Left lung (tissue), 10 donors: Measurements from ENCODE around the gene NEGR1. TPM values are rescaled to one million over a fixed set of nuclear protein-coding genes. Genes with fewer than 3 reads are reported as not detected.

ENCODE experiments used
- ATAC-seq: fragments of 200-7000 bp; cut with Tn5 transposase; one replicate; pipeline ENCODE4 v1.9.1; 2020; ENCODE audit warnings: moderate library complexity
- DNase-seq, 4 donors: peaks; one replicate each; pipeline ENCODE4 v3.0.0-alpha.2; 2013 to 2020
- H3K27ac ChIP-seq, 2 donors: fragments of 200-600 bp; sonication (generic) in 1 of 2; one replicate each; pipeline versions ENCODE4 v1.5.0 to v1.8.0; 2020 to 2021
- H3K27me3 ChIP-seq, 2 donors: fragments of 200-600 bp; sonication (generic) in 1 of 2; one replicate each; pipeline versions ENCODE4 v1.5.0 to v1.8.0; 2020 to 2021
- H3K36me3 ChIP-seq, 2 donors: fragments of 200-600 bp; sonication (generic) in 1 of 2; one replicate each; pipeline versions ENCODE4 v1.5.0 to v1.8.0; 2020 to 2021
- H3K4me1 ChIP-seq, 2 donors: fragments of 200-600 bp; one replicate each; pipeline ENCODE4 v1.8.0; 2021
- H3K4me3 ChIP-seq, 2 donors: fragments of 200-600 bp; sonication (generic) in 1 of 2; one replicate each; pipeline versions ENCODE4 v1.5.0 to v1.8.0; 2020 to 2021; ENCODE audit warnings: mild to moderate bottlenecking in 1 of 2
- H3K9me3 ChIP-seq, 2 donors: fragments of 200-600 bp; sonication (generic) in 1 of 2; one replicate each; pipeline versions ENCODE4 v1.5.0 to v1.8.0; 2020 to 2021
- CTCF ChIP-seq, 2 donors: fragments of 200-600 bp; sonication (generic) in 1 of 2; IDR thresholded peaks; one replicate each; pipeline versions ENCODE4 v1.5.0 to v1.8.0; 2021; ENCODE audit warnings: antibody characterized with exemption in 2 of 2
- intact Hi-C, 2 donors: fragments of 100-400 bp; cut with DNase I; formaldehyde crosslinking; loops; one replicate each; pipeline versions ENCODE4 v1.11.2 to v1.14.2; 2022
- polyA plus RNA-seq, 6 donors: library from polyadenylated mRNA; unstranded; fragments of 120-200 nt; gene quantifications; one replicate each; pipeline ENCODE4 v1.2.1, GENCODE V29; 2013; ENCODE audit not compliant: insufficient read length in 6 of 6
- total RNA-seq, 2 donors: library from RNA; stranded (reverse); fragmentation: NEBNext Ultra II Directional; extraction: Animal tissue kit (Norgen Biotek cat#: 25700); gene quantifications; one replicate each; pipeline ENCODE4 v1.2.1, GENCODE V29; 2021
- donor health status: DM: no; HTN: yes; CAD: no.
- donor health status: DM: no; HTN: no; CAD: no.

The NEGR1 gene
- total and polyA plus RNA-seq, 8 donors = 2.4 to 5.7 (median 3.5) TPM

GRCh38 chr1:71698186-71698585, 584.2 kb downstream of the NEGR1 start:
- Histone ChIP-seq H3K27me3 (no peaks in the 10 kb centered on the region), H3K9me3 (peaks cover 0 to 3% of the 10 kb centered on the region in 2 donors), H3K4me3 (no peak overlapping the region), H3K27ac (no peak overlapping the region), H3K4me1 (no peaks in the 10 kb centered on the region), H3K36me3 (no peaks in the 10 kb centered on the region)
- no peak for ATAC-seq
- intact Hi-C loops = no loop called here
- TF ChIP-seq CTCF (IDR thresholded peaks at IDR 0.05) = no peak
- no peak for DNase-seq

- intact Hi-C loops = no loop called here
- no peaks in the 10 kb centered on the region for H3K9me3 ChIP-seq
- H3K4me1 ChIP-seq = no peaks in the 10 kb centered on the region
- no peak overlapping the region for H3K27ac ChIP-seq
- no peak for TF ChIP-seq CTCF (IDR thresholded peaks at IDR 0.05)
- H3K4me3 ChIP-seq = no peak overlapping the region
- DNase-seq (no peak), ATAC-seq (no peak)
- no peaks in the 10 kb centered on the region for H3K36me3 ChIP-seq
- no peaks in the 10 kb centered on the region for H3K27me3 ChIP-seq
Observed at GRCh38 chr1:71695821-71696220, 586.5 kb downstream of the NEGR1 start.

- no peak for DNase-seq
- H3K27ac ChIP-seq = no peak overlapping the region
- H3K36me3 ChIP-seq = no peaks in the 10 kb centered on the region
- H3K9me3 ChIP-seq = no peaks in the 10 kb centered on the region
- H3K4me1 ChIP-seq = no peaks in the 10 kb centered on the region
- TF ChIP-seq CTCF (IDR thresholded peaks at IDR 0.05) = no peak
- intact Hi-C loops = no loop called here
- no peak for ATAC-seq
- no peaks in the 10 kb centered on the region for H3K27me3 ChIP-seq
- no peak overlapping the region for H3K4me3 ChIP-seq
Observed at GRCh38 chr1:71695084-71695483, 587.3 kb downstream of the NEGR1 start.

- intact Hi-C loops = no loop called here
- Histone ChIP-seq H3K36me3 (no peaks in the 10 kb centered on the region), H3K27ac (no peak overlapping the region), H3K4me3 (no peak overlapping the region), H3K4me1 (no peaks in the 10 kb centered on the region), H3K27me3 (no peaks in the 10 kb centered on the region), H3K9me3 (no peaks in the 10 kb centered on the region)
- DNase-seq (no peak), ATAC-seq (no peak)
- no peak for TF ChIP-seq CTCF (IDR thresholded peaks at IDR 0.05)
Observed at GRCh38 chr1:71693581-71693980, 588.8 kb downstream of the NEGR1 start.

- no peak overlapping the region for H3K4me3 ChIP-seq
- no peak for ATAC-seq
- TF ChIP-seq CTCF (IDR thresholded peaks at IDR 0.05) = no peak
- H3K27ac ChIP-seq = no peak overlapping the region
- no peaks in the 10 kb centered on the region for H3K9me3 ChIP-seq
- no peaks in the 10 kb centered on the region for H3K4me1 ChIP-seq
- intact Hi-C loops = no loop called here
- H3K27me3 ChIP-seq = no peaks in the 10 kb centered on the region
- DNase-seq = no peak
- H3K36me3 ChIP-seq = no peaks in the 10 kb centered on the region
Observed at GRCh38 chr1:71689635-71690034, 592.7 kb downstream of the NEGR1 start.
